Measurements from ENCODE around the gene SCLT1.

- TF ChIP-seq CTCF (IDR thresholded peaks at IDR 0.05) = no peak
- TF ChIP-seq POLR2A (IDR thresholded peaks at IDR 0.05) = no peak
Measured at GRCh38 chr4:129040471-129040870, 52.9 kb downstream of the SCLT1 start.
